ENCODE data around the gene NADSYN1. TPM values are rescaled to one million over a fixed set of nuclear protein-coding genes. Genes with fewer than 3 reads are reported as not detected.

Gene NADSYN1
- total RNA-seq, 4 donors from 2014 or later: 41.2 to 67.2 (median 59.8) TPM

- no peak overlapping the region for H3K4me3 ChIP-seq (ENCODE audit: low read depth, poor library complexity, severe bottlenecking)
- intact Hi-C loops (cut with DNase I; ENCODE audit: low total_unique reads): no loop called here
- TF ChIP-seq POLR2A (IDR thresholded peaks at IDR 0.05): no peak
- TF ChIP-seq, protein P1, sequence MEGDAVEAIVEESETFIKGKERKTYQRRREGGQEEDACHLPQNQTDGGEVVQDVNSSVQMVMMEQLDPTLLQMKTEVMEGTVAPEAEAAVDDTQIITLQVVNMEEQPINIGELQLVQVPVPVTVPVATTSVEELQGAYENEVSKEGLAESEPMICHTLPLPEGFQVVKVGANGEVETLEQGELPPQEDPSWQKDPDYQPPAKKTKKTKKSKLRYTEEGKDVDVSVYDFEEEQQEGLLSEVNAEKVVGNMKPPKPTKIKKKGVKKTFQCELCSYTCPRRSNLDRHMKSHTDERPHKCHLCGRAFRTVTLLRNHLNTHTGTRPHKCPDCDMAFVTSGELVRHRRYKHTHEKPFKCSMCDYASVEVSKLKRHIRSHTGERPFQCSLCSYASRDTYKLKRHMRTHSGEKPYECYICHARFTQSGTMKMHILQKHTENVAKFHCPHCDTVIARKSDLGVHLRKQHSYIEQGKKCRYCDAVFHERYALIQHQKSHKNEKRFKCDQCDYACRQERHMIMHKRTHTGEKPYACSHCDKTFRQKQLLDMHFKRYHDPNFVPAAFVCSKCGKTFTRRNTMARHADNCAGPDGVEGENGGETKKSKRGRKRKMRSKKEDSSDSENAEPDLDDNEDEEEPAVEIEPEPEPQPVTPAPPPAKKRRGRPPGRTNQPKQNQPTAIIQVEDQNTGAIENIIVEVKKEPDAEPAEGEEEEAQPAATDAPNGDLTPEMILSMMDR (IDR thresholded peaks at IDR 0.05): no peak
- peak in 1 of 2 donors; percentile 69 for DNase-seq (ENCODE audit: low spot score in 2 of 2)
- 48 to 67% methylated on average over 6 of the region's 6 CpGs for WGBS, 2 donors
Measured at GRCh38 chr11:71500601-71501021, 47.6 kb downstream of the NADSYN1 start.

DNA sequence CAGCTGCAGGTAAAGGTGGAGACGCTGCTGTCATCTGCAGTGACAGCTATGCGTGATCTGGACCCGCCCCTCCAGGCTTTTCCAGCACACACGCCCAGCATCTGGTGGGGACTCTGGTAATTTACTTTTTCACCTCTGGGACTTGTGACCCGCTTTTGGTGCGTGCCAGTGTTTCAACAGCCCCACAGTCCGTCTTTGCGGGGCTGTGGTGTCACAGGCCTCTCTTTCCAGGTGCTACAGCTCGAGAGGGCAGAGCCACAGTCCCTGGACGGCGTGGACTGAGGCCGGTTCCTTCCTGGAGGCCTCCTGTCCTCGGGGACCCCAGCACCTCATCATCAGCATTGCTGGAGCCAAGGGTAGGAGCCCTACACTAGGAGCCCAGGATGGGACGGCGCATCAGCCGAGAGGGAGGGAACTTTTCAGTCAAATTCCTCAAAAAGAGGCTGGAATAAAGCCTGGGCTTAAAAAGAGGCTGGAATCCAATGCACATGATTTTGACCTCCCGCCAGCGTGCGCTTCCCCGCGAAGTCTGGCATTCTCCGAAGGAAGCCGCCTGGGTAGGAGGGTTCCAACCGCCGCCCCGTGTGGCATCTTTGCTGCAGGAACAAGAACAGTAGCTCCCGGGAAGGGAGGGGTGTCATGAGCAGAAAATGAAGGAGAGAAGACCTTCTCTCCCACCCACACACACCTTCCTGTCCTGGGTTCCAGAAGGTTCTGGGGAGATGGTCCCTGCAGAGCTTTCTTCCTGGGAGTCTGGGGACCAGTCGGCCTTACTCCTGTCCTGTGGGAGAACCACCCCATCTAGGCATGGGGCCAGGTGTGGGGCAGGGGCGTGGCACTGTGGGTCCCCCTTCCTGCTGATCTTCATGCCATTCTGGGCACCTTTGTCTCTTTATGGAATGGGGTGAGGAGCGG lies 48.3 kb downstream of the NADSYN1 start:
- H3K4me3 ChIP-seq (ENCODE audit: low read depth, poor library complexity, severe bottlenecking): no peak overlapping the region
- 89 to 93% methylated on average over 30 of the region's 30 CpGs for WGBS, 2 donors
- intact Hi-C loops (cut with DNase I; ENCODE audit: low total_unique reads): no loop called here
- DNase-seq (ENCODE audit: low spot score in 2 of 2): peak in 1 of 2 donors; percentile 72
- no peak for TF ChIP-seq POLR2A (IDR thresholded peaks at IDR 0.05)
- TF ChIP-seq, protein P1 (IDR thresholded peaks at IDR 0.05): no peak

DNA sequence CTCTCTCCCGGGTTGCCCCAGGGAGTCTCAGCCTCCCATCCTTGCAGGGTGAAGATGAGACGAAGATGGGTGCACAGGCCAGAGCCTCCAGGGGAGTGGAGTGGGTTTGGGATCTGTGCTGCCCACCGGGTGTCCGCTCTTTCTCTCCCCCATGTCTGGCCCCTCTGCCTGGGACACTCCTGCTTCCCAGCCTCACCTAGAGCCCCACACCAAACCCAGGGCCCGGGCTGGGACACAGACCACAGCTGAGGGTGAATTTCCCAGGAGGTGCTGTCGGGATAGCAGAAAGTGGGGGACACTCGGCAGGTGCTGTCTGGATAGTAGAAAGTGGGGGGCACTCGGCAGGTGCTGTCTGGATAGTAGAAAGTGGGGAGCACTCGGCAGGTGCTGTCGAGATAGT lies 49.0 kb downstream of the NADSYN1 start:
- intact Hi-C loops (cut with DNase I; ENCODE audit: low total_unique reads): no loop called here
- DNase-seq (ENCODE audit: low spot score in 2 of 2): peak in 1 of 2 donors; percentile 57
- H3K4me3 ChIP-seq (ENCODE audit: low read depth, poor library complexity, severe bottlenecking): no peak overlapping the region
- WGBS, 2 donors: 95 to 98% methylated on average over 10 of the region's 10 CpGs
- TF ChIP-seq POLR2A (IDR thresholded peaks at IDR 0.05): no peak
- TF ChIP-seq, protein P1 (IDR thresholded peaks at IDR 0.05): no peak

GRCh38 chr11:71502871-71503435 lies 50.0 kb downstream of the NADSYN1 start:
- intact Hi-C loops (cut with DNase I; ENCODE audit: low total_unique reads): no loop called here
- no peak for TF ChIP-seq POLR2A (IDR thresholded peaks at IDR 0.05)
- TF ChIP-seq, protein P1 (IDR thresholded peaks at IDR 0.05): no peak
- 91 to 96% methylated on average over 15 of the region's 15 CpGs for WGBS, 2 donors
- DNase-seq (ENCODE audit: low spot score in 2 of 2): peak in 1 of 2 donors; percentile 81
- H3K4me3 ChIP-seq (ENCODE audit: low read depth, poor library complexity, severe bottlenecking): no peak overlapping the region

DNA sequence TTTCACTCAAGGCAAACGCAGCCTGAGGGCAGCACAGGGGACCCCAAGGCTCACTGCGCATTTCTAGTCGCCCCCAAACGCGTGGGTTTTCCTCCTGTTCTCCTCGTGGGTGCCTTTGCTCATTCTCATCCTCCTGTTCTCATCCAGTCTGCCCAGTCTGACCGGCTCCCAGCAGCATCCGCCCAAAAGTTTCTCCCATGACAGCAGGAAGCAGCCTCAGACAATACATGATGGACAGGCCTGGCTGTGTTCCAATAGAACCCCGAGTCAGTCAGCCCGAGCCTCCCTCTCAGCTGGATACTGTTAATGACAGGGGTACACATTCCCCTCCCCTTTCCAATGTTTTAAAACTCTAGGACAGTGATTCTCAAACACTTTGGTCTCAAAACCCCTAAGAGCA lies 51.5 kb downstream of the NADSYN1 start:
- TF ChIP-seq POLR2A (IDR thresholded peaks at IDR 0.05): no peak
- TF ChIP-seq, protein P1 (IDR thresholded peaks at IDR 0.05): no peak
- intact Hi-C loops (cut with DNase I; ENCODE audit: low total_unique reads): no loop called here
- DNase-seq (ENCODE audit: low spot score in 2 of 2): peak in 1 of 2 donors; percentile 77
- no peak overlapping the region for H3K4me3 ChIP-seq (ENCODE audit: low read depth, poor library complexity, severe bottlenecking)
- 50 to 61% methylated on average over 10 of the region's 10 CpGs for WGBS, 2 donors
